Testis (tissue), 3 donors: ENCODE data around the gene SLC35A2. TPM values are rescaled to one million over a fixed set of nuclear protein-coding genes. Genes with fewer than 3 reads are reported as not detected.

Experiments
- DNase-seq: peaks from one replicate; pipeline ENCODE4 v3.0.0-alpha.2; 2019
- H3K27ac ChIP-seq, 2 donors: fragments of 200-600 bp; sonication (generic); one replicate each; pipeline ENCODE4 v1.5.1; 2019
- H3K27me3 ChIP-seq: fragments of 200-600 bp; sonication (generic); one replicate; pipeline ENCODE4 v1.5.1; 2019
- H3K36me3 ChIP-seq: fragments of 200-600 bp; sonication (generic); one replicate; pipeline ENCODE4 v1.5.1; 2017; ENCODE audit warnings: low read depth; ENCODE audit errors: missing control alignments
- H3K4me1 ChIP-seq: fragments of 200-600 bp; sonication (generic); one replicate; pipeline ENCODE4 v1.5.1; 2019
- H3K4me3 ChIP-seq, 2 donors: fragments of 200-600 bp; sonication (generic); one replicate each; pipeline ENCODE4 v1.5.1; 2017 to 2019
- H3K9me3 ChIP-seq: fragments of 200-600 bp; sonication (generic); one replicate; pipeline ENCODE4 v1.5.1; 2017
- CTCF ChIP-seq, 3 experiments: fragments of 450-650 bp in 2 of 3; fragments of 200-600 bp in 1 of 3; sonication (generic) in 1 of 3; IDR thresholded peaks; one replicate each; pipeline ENCODE4 v1.5.1; 2016 to 2019; ENCODE audit warnings: antibody characterized with exemption in 3 of 3, mild to moderate bottlenecking in 2 of 3, moderate library complexity in 1 of 3
- POLR2A ChIP-seq: fragments of 450-650 bp; IDR thresholded peaks from one replicate; pipeline ENCODE4 v1.6.1; 2017; ENCODE audit warnings: antibody characterized with exemption, mild to moderate bottlenecking, moderate library complexity
- WGBS, 2 donors: methylation state at CpG; one replicate each; pipeline ENCODE4 v1.1.5; 2018; 5-methylcytosine and 5-hydroxymethylcytosine counted together
- intact Hi-C: fragments of 100-400 bp; cut with DNase I; formaldehyde crosslinking; loops from one replicate; pipeline ENCODE4 v1.15.1; 2023; ENCODE audit warnings: low total_unique reads
- polyA plus RNA-seq: library from polyadenylated mRNA; stranded (reverse); fragments of 350-450 nt; fragmentation: Illumina TruSeq; extraction: RNeasy Lipid Tissue Mini Kit (QIAGEN cat#74804); gene quantifications from one replicate; pipeline ENCODE4 v1.2.3, GENCODE V29; 2014; ENCODE audit warnings: low read depth, low replicate concordance; ENCODE audit not compliant: insufficient read depth
- total RNA-seq, 2 donors: library from RNA; depleted of rRNA; stranded (reverse); fragments of >200 nt; gene quantifications; one replicate each; pipeline ENCODE4 v1.2.3, GENCODE V29; 2016

SLC35A2 gene
- total and polyA plus RNA-seq, 3 donors from 2014 or later: 15.9 to 21.6 (median 18.6) TPM

GRCh38 chrX:48910926-48911411, 477 bp downstream of the SLC35A2 start:
- H3K4me3 ChIP-seq: peak overlapping the region; percentile 57 to 67
- H3K36me3 ChIP-seq: no peaks in the 10 kb centered on the region
- DNase-seq: no peak
- intact Hi-C loops: no loop called here
- no peak overlapping the region for H3K27ac ChIP-seq
- TF ChIP-seq POLR2A: no peak
- no peak for TF ChIP-seq CTCF (IDR thresholded peaks at IDR 0.05)
- no peaks in the 10 kb centered on the region for H3K27me3 ChIP-seq
- H3K4me1 ChIP-seq: no peaks in the 10 kb centered on the region
- no peaks in the 10 kb centered on the region for H3K9me3 ChIP-seq
- 1% methylated on average over 10 to 12 of the region's 12 CpGs for WGBS, 2 donors

GRCh38 chrX:48909703-48910294, 1.6 kb downstream of the SLC35A2 start:
- no peaks in the 10 kb centered on the region for H3K9me3 ChIP-seq
- no peak for DNase-seq
- no peak for TF ChIP-seq CTCF (IDR thresholded peaks at IDR 0.05)
- no peak for TF ChIP-seq POLR2A
- H3K36me3 ChIP-seq: no peaks in the 10 kb centered on the region
- 67 to 88% methylated on average over 4 to 14 of the region's 17 CpGs for WGBS, 2 donors
- H3K4me3 ChIP-seq: no peak overlapping the region
- no peak overlapping the region for H3K27ac ChIP-seq
- no peaks in the 10 kb centered on the region for H3K27me3 ChIP-seq
- intact Hi-C loops: no loop called here
- H3K4me1 ChIP-seq: no peaks in the 10 kb centered on the region

- no peaks in the 10 kb centered on the region for H3K9me3 ChIP-seq
- no peak for DNase-seq
- TF ChIP-seq CTCF (IDR thresholded peaks at IDR 0.05) (no peak), POLR2A (no peak)
- H3K27me3 ChIP-seq: no peaks in the 10 kb centered on the region
- H3K4me1 ChIP-seq: no peaks in the 10 kb centered on the region
- WGBS, 2 donors: 69 to 86% methylated on average over 1 of the region's 1 CpG
- intact Hi-C loops: no loop called here
- H3K4me3 ChIP-seq: no peak overlapping the region
- no peak overlapping the region for H3K27ac ChIP-seq
- no peaks in the 10 kb centered on the region for H3K36me3 ChIP-seq
Measured at GRCh38 chrX:48908600-48908999, 2.8 kb downstream of the SLC35A2 start.

GRCh38 chrX:48905090-48905790, 6.2 kb downstream of the SLC35A2 start:
- intact Hi-C loops: no loop called here
- 90% methylated on average over 11 of the region's 20 CpGs; no CpG with 5 or more reads in 1 of the 2 donors for WGBS, 2 donors

More at GRCh38 chrX:48905090-48905790, 6.2 kb downstream of the SLC35A2 start:
- Histone ChIP-seq H3K4me3 (no peak overlapping the region), H3K27ac (no peak overlapping the region), H3K4me1 (no peaks in the 10 kb centered on the region), H3K9me3 (no peaks in the 10 kb centered on the region), H3K36me3 (no peaks in the 10 kb centered on the region), H3K27me3 (no peaks in the 10 kb centered on the region)
- no peak for TF ChIP-seq POLR2A
- no peak for TF ChIP-seq CTCF (IDR thresholded peaks at IDR 0.05)
- DNase-seq: no peak
